Inflammatory macrophage treated with lipopolysaccharide for 4 hours (primary cell): ENCODE measurements around the gene SLCO4C1.
A peak's percentile ranks its signal among the peaks of the same experiment; 100 is the strongest.

Experiments
- DNase-seq: peaks from one replicate; pipeline ENCODE4 v3.0.0-alpha.2; 2020

SLCO4C1 gene

DNA sequence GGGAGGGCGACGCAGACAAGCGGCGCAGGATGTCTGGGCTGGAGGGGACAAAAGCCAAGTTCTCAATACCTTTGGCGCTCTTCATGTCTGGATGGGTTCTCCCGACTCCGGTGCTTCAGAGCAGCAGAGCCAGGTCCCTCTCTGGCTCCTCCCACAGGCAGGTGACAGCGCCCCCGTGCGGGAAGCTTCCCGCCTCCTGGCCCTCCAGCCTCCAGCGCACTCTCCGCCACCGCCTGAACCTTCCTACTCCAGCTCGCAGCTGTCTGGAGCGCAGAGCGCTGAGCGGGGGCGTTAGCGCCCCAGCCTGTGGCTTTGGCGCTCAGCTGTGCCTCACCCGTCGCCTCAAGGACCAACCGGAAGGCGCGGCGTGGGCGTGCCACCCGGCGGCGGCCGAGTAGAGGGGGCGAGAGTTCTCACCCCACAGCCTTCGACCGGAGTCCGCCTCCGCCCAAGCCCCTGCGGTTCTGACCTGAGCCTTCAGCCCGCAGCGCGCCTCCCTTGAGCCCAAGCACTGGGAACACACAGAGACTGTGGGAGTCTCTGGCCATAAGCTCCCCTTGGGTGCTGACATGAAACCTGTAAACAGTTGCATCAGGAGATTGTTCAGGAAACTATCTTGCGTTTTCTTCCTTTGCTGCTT is at the start of gene SLCO4C1:
Gene SLCO4C1 (minus strand): TSS at position 107 of the 640 bp plus-strand sequence. CDS start 22 bp downstream, at position 85.
- peak; percentile 79 for DNase-seq

DNA sequence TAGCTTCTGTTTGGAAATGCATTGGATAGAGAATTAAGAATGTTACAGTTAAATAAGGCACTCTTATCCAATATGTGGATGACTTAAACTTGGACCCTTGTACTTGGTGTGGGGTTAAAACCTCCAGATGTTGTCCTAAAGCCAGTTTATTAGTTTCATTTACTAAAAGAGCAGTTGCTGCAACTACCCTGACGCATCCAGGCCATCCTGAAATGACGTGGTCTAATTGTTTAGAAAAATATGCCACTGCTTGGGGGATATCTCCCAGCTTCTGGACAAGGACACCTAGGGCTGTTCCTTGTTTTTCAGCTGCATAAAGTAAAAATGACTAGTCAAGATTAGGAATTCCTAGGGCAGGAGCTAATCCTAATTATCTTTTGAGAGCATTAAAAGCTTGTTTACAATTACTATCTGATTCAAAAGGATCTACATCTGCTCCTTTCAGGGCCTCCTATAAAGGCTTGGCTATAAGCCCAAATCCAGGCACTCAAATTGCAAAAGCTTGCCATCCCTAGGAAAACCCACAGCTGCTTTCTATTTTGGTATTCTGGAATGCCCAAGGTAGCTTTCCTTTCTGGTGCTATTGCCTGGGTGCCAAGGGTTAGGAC is 45.7 kb upstream of the SLCO4C1 start:
- DNase-seq, result no peak

DNA sequence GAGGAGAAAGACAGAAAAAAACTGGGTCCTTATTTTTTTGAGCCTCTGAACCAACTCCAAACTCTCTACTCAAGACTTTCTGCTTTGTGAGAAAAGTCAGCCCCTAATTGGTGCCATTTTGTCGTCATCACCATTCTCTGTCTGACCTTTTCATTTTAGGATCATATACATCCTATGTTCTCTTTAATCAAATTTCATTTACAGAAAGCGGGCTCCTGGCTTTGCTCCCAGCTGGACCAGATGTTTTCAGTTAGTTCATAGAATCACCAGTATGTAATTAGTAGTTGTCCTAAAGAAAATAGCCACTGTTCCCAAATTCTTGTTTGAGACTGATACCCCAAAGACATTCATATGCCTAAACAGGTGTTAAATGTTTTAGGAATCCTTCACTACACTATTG is 28.6 kb upstream of the SLCO4C1 start:
- no peak for DNase-seq

GRCh38 chr5:102318801-102319200 is 22.7 kb upstream of the SLCO4C1 start:
- peak; percentile 52 for DNase-seq

DNA sequence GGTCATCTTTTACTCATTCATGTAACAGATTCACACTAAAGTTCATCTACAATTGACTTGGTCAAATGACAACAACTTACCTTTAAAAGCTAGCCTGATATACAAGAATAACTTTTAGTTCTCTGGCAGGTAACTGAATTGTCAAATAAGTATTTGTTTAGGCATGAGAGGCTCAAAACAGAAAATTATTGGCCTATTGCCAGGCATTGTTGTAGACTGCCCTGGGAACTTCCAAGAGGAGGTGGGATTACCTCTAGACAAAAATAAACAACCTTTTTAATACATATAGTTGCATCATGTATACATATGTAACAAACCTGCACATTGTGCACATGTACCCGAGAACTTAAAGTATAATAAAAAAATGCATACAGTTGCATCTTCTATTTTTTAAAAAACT is 18.2 kb upstream of the SLCO4C1 start:
- DNase-seq, result no peak

- no peak for DNase-seq
Observed at GRCh38 chr5:102313912-102314311, 17.8 kb upstream of the SLCO4C1 start.

GRCh38 chr5:102312586-102313370 is 16.7 kb upstream of the SLCO4C1 start:
- DNase-seq, result peak; percentile 66

DNA sequence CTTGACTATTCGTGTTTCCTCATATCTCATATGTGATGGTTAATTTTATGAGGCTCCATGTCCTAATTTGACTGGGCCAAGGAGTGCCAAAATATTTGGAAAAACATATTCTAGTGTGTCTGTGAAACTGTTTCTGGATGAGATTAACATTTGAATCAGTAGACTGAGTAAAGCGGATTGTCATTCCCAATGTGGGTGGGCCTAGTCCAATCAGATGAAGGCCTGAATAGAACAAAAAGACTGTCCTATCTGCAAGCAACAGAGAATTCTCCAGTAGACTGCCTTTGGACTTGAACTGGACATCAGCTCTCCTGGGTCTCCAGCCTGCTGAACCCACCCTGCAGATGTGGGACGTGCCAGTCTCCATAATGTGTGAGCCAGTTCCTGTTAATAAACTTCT is 13.5 kb upstream of the SLCO4C1 start:
- DNase-seq, result no peak

DNA sequence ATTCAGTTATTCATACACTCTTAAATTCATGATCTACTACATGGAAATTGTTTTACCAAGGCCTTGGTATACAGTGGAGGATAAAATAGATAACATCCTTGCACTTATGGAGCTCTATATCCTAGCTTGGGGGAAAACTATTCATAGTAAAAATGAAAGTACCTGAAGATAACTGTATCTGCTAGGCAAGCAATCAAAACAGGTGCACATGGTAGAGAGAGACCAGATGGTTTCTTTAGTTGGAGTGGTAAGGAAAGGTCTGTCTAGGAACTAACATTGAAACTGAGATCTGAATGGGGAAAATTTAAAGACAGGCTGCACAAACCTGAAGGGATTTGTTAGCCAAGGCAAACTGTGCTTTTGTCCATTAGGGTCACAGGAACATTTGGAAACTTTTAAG is 11.1 kb upstream of the SLCO4C1 start:
- no peak for DNase-seq

GRCh38 chr5:102306121-102306520 is 10.0 kb upstream of the SLCO4C1 start:
- DNase-seq, result no peak

- peak; percentile 10 for DNase-seq
Observed at GRCh38 chr5:102295534-102296177, 428 bp downstream of the SLCO4C1 start.

DNA sequence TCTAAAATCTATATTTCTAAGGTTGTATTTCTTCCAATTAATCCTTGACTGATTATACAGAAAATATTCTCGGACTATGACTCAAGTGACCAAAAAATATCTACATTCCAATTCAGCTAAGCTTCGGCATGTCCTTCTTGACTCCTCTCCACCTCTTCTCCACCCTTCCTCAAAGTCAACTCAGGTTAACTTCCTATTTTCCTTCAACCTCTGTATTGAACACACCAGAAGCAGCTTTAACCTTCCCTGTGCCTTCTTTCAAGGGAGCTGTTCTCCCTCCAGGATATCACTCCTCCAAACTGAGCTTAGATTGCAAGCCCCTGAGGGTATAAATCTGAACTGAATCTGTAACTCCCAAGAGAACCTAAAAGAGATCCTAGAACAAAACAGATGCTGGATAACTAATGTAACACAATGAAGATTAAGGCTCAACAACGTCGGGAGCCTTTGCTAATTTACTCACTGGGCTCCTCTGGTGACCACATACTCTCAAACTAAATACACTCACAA is 1.1 kb downstream of the SLCO4C1 start:
- DNase-seq, result peak; percentile 4

GRCh38 chr5:102290004-102290403 is 6.1 kb downstream of the SLCO4C1 start:
- DNase-seq, result no peak

GRCh38 chr5:102289251-102289899 is 6.7 kb downstream of the SLCO4C1 start:
- DNase-seq, result no peak

DNA sequence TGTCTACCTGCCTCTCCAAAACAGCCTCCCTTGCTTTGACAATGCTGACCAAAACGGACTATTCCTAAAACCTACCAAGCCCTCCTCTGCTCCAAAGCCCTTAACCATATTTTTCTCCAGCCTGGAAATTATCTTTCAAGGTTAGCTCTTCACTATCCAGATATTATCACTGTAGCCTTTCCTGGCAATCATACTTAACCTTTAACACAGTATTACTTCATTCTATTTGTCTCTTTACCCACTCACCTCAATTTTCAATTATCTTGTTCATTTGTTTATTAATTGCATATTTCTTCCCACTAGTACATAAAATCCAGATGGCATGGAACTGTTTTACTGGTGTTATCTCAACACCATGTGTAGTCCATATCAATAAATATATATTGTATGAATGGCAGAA is 7.5 kb downstream of the SLCO4C1 start:
- no peak for DNase-seq

- DNase-seq, result peak; percentile 55
Observed at GRCh38 chr5:102286476-102286875, 9.6 kb downstream of the SLCO4C1 start.

GRCh38 chr5:102283102-102283797 is 12.8 kb downstream of the SLCO4C1 start:
- DNase-seq, result peak; percentile 74

DNA sequence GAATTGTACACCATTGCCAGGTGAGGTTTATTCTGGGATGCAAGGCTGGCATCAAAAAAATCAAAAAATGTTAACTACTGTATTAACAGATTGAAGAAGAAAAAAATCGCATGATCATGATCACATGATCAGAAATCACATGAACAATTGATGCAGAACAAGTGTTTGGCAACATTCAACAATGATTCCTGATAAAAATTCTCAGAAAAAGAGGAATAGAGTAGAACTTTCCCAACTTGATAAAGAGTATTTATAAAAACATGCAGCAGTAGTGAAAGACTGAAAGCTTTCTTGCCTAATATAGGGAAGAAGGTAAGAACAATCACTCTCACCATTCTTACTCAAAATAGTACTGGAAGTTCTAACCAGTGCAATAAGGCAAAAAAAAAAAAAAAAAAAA is 16.4 kb downstream of the SLCO4C1 start:
- peak; percentile 62 for DNase-seq

- DNase-seq, result peak; percentile 22
Observed at GRCh38 chr5:102278231-102278630, 17.9 kb downstream of the SLCO4C1 start.

DNA sequence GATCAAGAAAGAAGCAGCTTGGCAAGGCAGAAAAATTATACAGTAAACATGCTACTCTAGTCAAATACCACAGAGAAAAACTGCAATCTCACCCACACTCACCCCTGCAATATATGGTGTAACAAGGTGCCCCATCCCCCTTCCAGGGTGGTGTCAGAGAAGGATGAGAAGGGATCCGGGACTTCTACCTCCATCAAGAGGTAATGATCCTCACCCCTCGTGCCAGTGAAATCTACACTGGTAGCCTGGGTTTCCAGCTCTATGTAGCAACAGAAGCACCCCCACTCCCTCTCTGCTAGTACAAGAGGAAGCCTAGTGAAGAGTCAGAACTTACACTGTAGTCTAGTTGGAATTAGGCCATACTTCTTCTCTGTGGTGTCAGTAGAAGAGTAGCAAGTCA is 18.9 kb downstream of the SLCO4C1 start:
- peak; percentile 41 for DNase-seq

GRCh38 chr5:102271759-102272158 is 24.3 kb downstream of the SLCO4C1 start:
- no peak for DNase-seq

GRCh38 chr5:102270036-102270435 is 26.0 kb downstream of the SLCO4C1 start:
- DNase-seq, result no peak
